ENCODE results near the gene DDX47. TPM values are rescaled to one million over a fixed set of nuclear protein-coding genes. Genes with fewer than 3 reads are reported as not detected.
"Not testable (repeated sequence)": the region's sequence is repeated elsewhere in the genome, so short reads cannot be mapped to it uniquely, and the experiment has no call there.

DDX47 gene
- total RNA-seq, 1 donor from 2014 or later, result 87.6 TPM

- intact Hi-C loops (cut with micrococcal nuclease), result loop anchor here (10.0 kb wide), 2 partner anchors 1165 to 1955 kb away; a partner anchor contains a TSS
Observed at GRCh38 chr12:12819752-12820311, 6.7 kb downstream of the DDX47 start.

DNA sequence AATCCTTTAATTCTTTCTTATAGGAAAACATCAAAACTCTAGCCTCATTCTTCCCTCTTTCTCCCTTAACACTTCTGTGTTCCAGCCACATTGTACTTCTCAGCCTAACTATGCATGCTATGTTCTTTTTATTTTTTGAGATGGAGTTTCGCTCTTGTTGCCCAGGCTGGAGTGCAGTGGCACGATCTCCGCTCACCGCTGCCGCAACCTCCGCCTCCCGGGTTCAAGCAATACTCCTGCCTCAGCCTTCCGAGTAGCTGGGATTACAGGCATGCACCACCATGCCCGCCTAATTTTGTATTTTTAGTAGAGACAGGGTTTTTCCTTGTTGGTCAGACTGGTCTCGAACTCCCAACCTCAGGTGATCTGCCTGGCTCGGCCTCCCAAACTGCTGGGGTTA lies 7.2 kb downstream of the DDX47 start:
- intact Hi-C loops (cut with micrococcal nuclease), result not testable (repeated sequence)

GRCh38 chr12:12821975-12822374 lies 8.8 kb downstream of the DDX47 start:
- intact Hi-C loops (cut with micrococcal nuclease), result no loop called here

DNA sequence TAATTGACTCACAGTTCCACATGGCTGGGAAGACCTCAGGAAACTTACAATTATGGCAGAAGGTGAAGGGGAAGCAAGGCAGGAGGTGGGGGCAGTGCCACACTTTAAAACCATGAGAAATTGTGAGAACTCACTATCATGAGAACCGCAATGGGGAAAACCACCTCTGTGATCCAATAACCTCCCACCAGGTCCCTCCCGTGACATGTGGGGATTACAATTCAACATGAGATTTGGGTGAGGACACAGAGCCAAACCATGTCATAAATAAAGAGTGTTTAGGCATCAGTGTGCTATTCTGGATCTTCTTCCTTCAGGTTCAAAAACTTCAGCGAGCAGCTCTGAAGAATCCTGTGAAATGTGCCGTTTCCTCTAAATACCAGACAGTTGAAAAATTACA lies 9.7 kb downstream of the DDX47 start:
- intact Hi-C loops (cut with micrococcal nuclease), result no loop called here

DNA sequence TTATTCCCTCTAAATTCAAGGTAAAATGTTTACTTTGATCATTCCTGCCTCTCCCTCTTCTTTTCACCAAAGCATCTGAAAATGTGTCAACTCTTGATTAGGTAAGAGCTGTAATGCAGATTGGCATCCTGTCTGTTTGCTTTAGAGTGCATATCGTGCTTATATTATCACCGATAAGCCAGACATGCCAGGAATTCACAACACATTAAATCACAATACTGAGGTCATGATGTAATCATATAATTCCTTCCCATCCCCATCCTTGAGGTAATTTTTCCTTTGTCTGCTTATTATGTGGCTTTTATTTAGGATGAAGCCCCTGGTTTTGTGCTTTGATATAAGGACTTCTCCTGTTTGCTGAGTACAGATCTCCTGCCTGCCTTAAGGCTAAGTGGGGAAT lies 10.2 kb downstream of the DDX47 start:
- intact Hi-C loops (cut with micrococcal nuclease), result no loop called here

- intact Hi-C loops (cut with micrococcal nuclease), result no loop called here
Observed at GRCh38 chr12:12823811-12824210, 10.7 kb downstream of the DDX47 start.

DNA sequence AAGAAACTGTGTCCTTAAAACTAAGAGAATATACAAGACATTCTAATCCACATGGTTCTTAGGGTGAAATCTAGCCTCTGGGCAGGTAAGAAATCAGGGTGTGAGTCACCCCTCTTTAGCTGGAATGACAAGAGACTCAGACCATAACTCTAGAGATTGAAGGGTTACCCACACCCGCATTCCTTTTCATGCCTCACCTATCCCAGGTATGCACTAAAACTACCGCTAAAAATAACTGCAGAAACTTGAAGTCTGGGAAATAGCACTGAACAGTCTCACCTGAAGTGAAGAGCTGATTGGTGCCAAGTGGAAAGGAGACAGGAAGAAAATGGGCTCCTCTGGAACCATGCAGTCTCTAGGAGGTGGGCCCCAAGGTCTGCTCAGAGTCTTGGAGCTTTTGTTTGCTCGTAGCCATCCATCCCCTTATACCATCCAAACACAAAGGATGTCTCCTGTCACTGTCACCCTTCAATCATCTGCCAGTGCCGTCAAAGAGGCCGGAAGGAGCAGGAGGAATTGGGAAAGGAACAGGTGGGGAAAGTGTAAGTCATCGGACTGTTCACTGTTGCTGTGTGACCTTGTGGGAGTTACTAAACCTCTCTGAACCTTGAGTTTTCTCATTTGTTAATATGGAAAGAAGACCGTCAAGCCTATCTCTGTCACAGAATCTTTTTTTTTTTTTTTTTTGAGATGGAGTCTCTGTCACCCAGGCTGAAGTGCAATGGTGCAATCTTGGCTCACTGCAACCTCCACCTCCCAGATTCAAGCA lies 22.4 kb downstream of the DDX47 start:
- intact Hi-C loops (cut with micrococcal nuclease), result loop anchor here (2.0 to 5.0 kb wide), 3 partner anchors 55 to 167 kb away; partner anchors contain the start of genes GPRC5A and HEBP1

DNA sequence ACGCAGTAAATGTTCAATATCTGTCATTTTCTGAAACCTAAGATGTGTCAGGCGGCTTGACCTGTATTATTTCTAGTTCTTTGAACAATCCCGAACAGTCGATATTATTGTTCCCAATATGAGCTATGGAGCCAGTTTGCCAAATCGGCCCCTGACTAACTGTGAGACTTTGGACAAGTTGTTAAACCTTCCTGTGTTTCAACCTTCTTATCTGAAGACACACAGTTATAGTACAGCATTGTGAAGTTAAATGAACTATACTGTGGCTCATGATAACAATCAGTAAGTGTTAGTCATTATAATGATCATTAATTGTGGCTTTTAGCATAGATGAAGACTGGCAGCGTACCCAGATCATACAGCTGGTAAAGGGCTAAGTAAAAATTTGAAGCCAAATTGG lies 23.4 kb downstream of the DDX47 start:
- intact Hi-C loops (cut with micrococcal nuclease), result loop anchor here (2.0 to 5.0 kb wide), 3 partner anchors 54 to 166 kb away; partner anchors contain the start of genes GPRC5A and HEBP1

GRCh38 chr12:12837025-12837812 lies 24.1 kb downstream of the DDX47 start:
- intact Hi-C loops (cut with micrococcal nuclease), result loop anchor here (1.0 to 5.0 kb wide), 7 partner anchors 24 to 375 kb away; partner anchors contain the start of genes DDX47, GPRC5A and HEBP1

DNA sequence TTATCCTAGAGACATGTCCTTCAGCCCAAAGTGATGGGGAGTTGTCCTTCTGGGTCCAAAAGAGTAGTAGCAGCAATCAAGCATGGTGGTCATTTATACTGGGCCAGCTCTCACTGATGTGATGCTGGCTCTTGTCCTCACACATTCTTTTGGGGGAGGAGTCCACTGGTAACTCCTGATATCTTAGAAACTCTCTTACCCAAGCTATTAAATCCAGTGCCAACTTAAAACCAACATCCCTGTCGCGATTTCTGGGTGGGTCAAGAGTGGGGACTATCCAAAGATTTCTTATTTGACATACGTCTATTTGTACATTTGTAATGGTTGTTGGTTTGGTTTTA lies 24.6 kb downstream of the DDX47 start:
- intact Hi-C loops (cut with micrococcal nuclease), result loop anchor here (1.0 to 5.0 kb wide), 7 partner anchors 24 to 375 kb away; partner anchors contain the start of genes DDX47, GPRC5A and HEBP1

DNA sequence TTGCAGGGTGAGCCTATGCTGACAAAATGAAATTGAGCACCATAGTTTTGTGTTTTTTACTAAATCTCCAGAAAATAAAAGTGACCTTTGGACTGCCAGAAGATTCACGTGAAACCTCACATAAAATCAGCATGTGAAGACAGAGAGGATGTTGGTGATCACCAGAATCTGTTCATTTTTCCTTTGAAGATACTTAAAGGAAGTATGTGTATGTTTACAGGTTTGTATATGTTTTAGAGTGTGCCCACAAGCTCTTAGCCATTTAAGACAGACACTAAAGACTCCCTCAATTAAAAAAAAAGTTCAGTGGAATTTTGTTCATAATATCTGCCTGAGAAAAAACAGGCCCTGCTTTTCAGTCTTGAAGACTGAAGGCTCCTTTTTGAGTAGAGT lies 25.9 kb downstream of the DDX47 start:
- intact Hi-C loops (cut with micrococcal nuclease), result loop anchor here (5.0 kb wide), 1 partner anchor 163 kb away; the partner anchor contains the start of gene HEBP1

- intact Hi-C loops (cut with micrococcal nuclease), result loop anchor here (5.0 kb wide), 1 partner anchor 163 kb away; the partner anchor contains the start of gene HEBP1
Observed at GRCh38 chr12:12839439-12839838, 26.3 kb downstream of the DDX47 start.

- intact Hi-C loops (cut with micrococcal nuclease), result loop anchor here (5.0 kb wide), 1 partner anchor 162 kb away; the partner anchor contains the start of gene HEBP1
Observed at GRCh38 chr12:12839873-12840579, 26.9 kb downstream of the DDX47 start.

DNA sequence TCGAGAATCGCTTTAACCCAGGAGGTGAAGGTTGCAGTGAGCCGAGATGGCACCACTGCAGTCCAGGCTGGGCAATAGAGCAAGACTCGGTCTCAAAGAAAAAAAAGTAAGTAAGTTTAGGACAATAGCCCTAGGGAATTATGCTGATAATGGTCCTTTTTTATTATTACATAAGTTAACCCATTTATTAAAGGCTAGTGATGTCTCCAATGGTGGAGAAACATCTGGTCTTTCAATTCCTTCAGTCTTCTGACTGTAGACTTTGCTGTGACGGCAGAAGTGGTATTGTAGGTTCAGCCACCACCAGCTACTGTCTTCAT lies 27.4 kb downstream of the DDX47 start:
- intact Hi-C loops (cut with micrococcal nuclease), result no loop called here

DNA sequence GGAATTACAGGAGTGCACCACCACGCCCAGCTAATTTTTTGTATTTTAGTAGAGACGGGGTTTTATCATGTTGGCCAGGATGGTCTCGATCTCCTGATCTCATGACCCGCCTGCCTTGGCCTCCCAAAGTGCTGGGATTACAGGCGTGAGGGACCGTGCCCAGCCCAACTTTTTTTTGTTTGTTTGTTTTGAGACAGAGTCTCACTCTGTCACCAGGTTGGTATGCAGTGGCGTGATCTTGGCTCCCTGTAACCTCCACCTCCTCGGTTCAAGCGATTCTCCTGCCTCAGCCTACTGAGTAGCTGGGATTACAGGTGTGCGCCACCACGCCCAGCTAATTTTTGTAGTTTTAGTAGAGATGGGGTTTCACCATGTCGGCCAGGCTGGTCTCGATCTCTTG lies 28.3 kb downstream of the DDX47 start:
- intact Hi-C loops (cut with micrococcal nuclease), result not testable (repeated sequence)

GRCh38 chr12:12845794-12846243 lies 32.7 kb downstream of the DDX47 start:
- intact Hi-C loops (cut with micrococcal nuclease), result no loop called here

GRCh38 chr12:12846780-12847179 lies 33.6 kb downstream of the DDX47 start:
- intact Hi-C loops (cut with micrococcal nuclease), result not testable (repeated sequence)

GRCh38 chr12:12853435-12853834 lies 40.3 kb downstream of the DDX47 start:
- intact Hi-C loops (cut with micrococcal nuclease), result no loop called here

DNA sequence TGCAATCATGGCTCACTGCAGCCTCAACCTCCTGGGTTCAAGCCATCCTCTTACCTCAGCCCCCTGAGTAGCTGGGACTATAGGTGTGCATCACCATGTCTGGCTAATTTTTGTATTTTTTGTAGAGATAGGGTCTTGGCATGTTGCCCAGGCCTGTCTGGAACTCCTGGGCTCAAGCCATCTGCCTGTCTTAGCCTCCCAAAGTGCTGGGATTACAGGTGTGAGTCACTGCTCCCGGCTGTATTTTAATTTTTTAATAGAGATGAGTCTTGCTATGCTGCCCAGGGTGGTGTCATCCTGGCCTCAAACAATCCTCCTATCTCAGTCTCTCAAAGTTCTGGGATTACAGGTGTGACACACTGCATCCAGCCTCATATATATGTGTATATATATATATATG lies 46.5 kb downstream of the DDX47 start:
- intact Hi-C loops (cut with micrococcal nuclease), result no loop called here

GRCh38 chr12:12864243-12864642 lies 51.1 kb downstream of the DDX47 start:
- intact Hi-C loops (cut with micrococcal nuclease), result no loop called here
